B cell (primary cell): ENCODE data around the gene PIP4K2A. TPM values are rescaled to one million over a fixed set of nuclear protein-coding genes. Genes with fewer than 3 reads are reported as not detected.

Source experiments
- ATAC-seq: fragments of 200-7000 bp; cut with Tn5 transposase; one replicate; pipeline ENCODE4 v1.10.0; 2021; ENCODE audit warnings: low read depth, mild to moderate bottlenecking, moderate number of reproducible peaks, moderate library complexity
- CTCF ChIA-PET: fragments of 350-600 bp; sonication (Branson Sonifier 250); formaldehyde crosslinking; loops from one replicate; lab custom pipeline; 2021; ENCODE audit warnings: antibody characterized with exemption, inconsistent platforms; lab: Charles Lee
- POLR2A ChIA-PET: fragments of 350-600 bp; sonication (Branson Sonifier 250); formaldehyde crosslinking; loops from one replicate; lab custom pipeline; 2021; ENCODE audit warnings: antibody characterized with exemption; lab: Charles Lee
- DNase-seq: peaks from one replicate; pipeline ENCODE4 v3.0.0; 2013
- H2AFZ ChIP-seq: 2 replicates; pipeline ENCODE4 v1.6.1; 2012; ENCODE audit warnings: mild to moderate bottlenecking, low read depth, low read length; ENCODE audit not compliant: insufficient read depth, poor library complexity, severe bottlenecking
- H3K27ac ChIP-seq, 2 donors: 1 replicate in 1 of 2; 2 replicates in 1 of 2; pipeline ENCODE4 v1.5.1; 2012 to 2013; ENCODE audit warnings: low read length in 2 of 2, mild to moderate bottlenecking in 2 of 2, moderate library complexity in 1 of 2
- H3K27me3 ChIP-seq, 4 experiments: fragments of 200-600 bp in 1 of 4; sonication (generic) in 1 of 4; replicated peaks in 1 of 4; 1 replicate in 2 of 4; 2 replicates in 2 of 4; pipeline versions ENCODE4 v1.6.1 to v1.7.0; 2013 to 2016; ENCODE audit warnings: low read length in 3 of 4, mild to moderate bottlenecking in 2 of 4, mixed read lengths in 1 of 4, moderate library complexity in 1 of 4; ENCODE audit not compliant: insufficient read depth in 4 of 4, control insufficient read depth in 3 of 4; ENCODE audit errors: control extremely low read depth in 1 of 4
- H3K36me3 ChIP-seq, 2 experiments: replicated peaks in 1 of 2; 1 replicate in 1 of 2; 2 replicates in 1 of 2; pipeline versions ENCODE4 v1.6.1 to v1.7.1; 2013; ENCODE audit warnings: low read length in 1 of 2; ENCODE audit not compliant: insufficient read depth in 2 of 2, control insufficient read depth in 1 of 2; ENCODE audit errors: control extremely low read depth in 1 of 2, extremely low read depth in 1 of 2
- H3K4me1 ChIP-seq, 2 donors: fragments of 200-600 bp in 1 of 2; sonication (generic) in 1 of 2; 1 replicate in 1 of 2; 2 replicates in 1 of 2; pipeline versions ENCODE4 v1.5.1 to v1.6.1; 2013 to 2017; ENCODE audit warnings: low read length in 2 of 2; ENCODE audit not compliant: control insufficient read depth in 2 of 2, insufficient read depth in 2 of 2
- H3K4me2 ChIP-seq: replicated peaks from 2 replicates; pipeline ENCODE3; 2012; ENCODE audit warnings: mild to moderate bottlenecking, low read depth, low read length; ENCODE audit not compliant: poor library complexity, severe bottlenecking
- H3K4me3 ChIP-seq, 5 experiments: fragments of 200-600 bp in 1 of 5; sonication (generic) in 1 of 5; 1 replicate in 3 of 5; 2 replicates in 2 of 5; pipeline versions ENCODE4 v1.5.1 to v1.7.0; 2011 to 2016; ENCODE audit warnings: low read length in 4 of 5, mild to moderate bottlenecking in 4 of 5, low read depth in 2 of 5, control low read depth in 1 of 5, moderate library complexity in 1 of 5; ENCODE audit not compliant: insufficient read depth in 1 of 5; ENCODE audit errors: control extremely low read depth in 1 of 5, extremely low read depth in 1 of 5
- H3K79me2 ChIP-seq: fragments of 200-600 bp; sonication (generic); one replicate; pipeline ENCODE4 v1.6.0; 2016; ENCODE audit warnings: low read length; ENCODE audit not compliant: control insufficient read depth, insufficient read depth
- H3K9ac ChIP-seq: fragments of 200-600 bp; sonication (generic); 2 replicates; pipeline ENCODE4 v1.6.1; 2017; ENCODE audit warnings: mild to moderate bottlenecking, low read length, moderate library complexity
- H3K9me3 ChIP-seq, 3 donors: one replicate each; pipeline versions ENCODE4 v1.6.1 to v1.7.1; 2013; ENCODE audit warnings: low read length in 2 of 3; ENCODE audit not compliant: control insufficient read depth in 2 of 3, insufficient read depth in 1 of 3; ENCODE audit errors: control extremely low read depth in 1 of 3
- H4K20me1 ChIP-seq: 2 replicates; pipeline ENCODE4 v1.6.0; 2012; ENCODE audit warnings: mild to moderate bottlenecking, low read length; ENCODE audit not compliant: insufficient read depth, control insufficient read depth, poor library complexity, severe bottlenecking
- H3K27ac Mint-ChIP-seq: one replicate; pipeline ENCODE4 v1.8.0; 2021; ENCODE audit warnings: mixed read lengths
- H3K27me3 Mint-ChIP-seq: one replicate; pipeline ENCODE4 v1.8.0; 2021; ENCODE audit warnings: mixed read lengths
- H3K4me1 Mint-ChIP-seq: one replicate; pipeline ENCODE4 v1.8.0; 2021; ENCODE audit warnings: mixed read lengths
- H3K4me3 Mint-ChIP-seq: one replicate; pipeline ENCODE4 v1.8.0; 2021; ENCODE audit warnings: mixed read lengths
- H3K9me3 Mint-ChIP-seq: one replicate; pipeline ENCODE4 v1.8.0; 2022; ENCODE audit warnings: mixed read lengths; ENCODE audit not compliant: insufficient read depth
- CTCF ChIP-seq: fragments of 200-600 bp; IDR thresholded peaks from one replicate; pipeline ENCODE4 v1.8.0; 2022; ENCODE audit warnings: antibody characterized with exemption, mild to moderate bottlenecking
- EZH2 ChIP-seq: IDR thresholded peaks from 2 replicates; pipeline ENCODE4 v1.6.1; 2012; ENCODE audit warnings: borderline replicate concordance, low read depth, mild to moderate bottlenecking, moderate library complexity, low read length; ENCODE audit not compliant: insufficient read depth, poor library complexity, severe bottlenecking
- WGBS: methylation state at CpG from one replicate; pipeline ENCODE4 v1.1.5; 2013; ENCODE audit warnings: missing lambda C conversion rate; ENCODE audit not compliant: insufficient coverage; 5-methylcytosine and 5-hydroxymethylcytosine counted together
- intact Hi-C: fragments of 100-400 bp; cut with micrococcal nuclease; formaldehyde crosslinking; loops from one replicate; pipeline ENCODE4 v1.10.0; 2022
- polyA plus RNA-seq: library from polyadenylated mRNA; depleted of rRNA; stranded (reverse); fragments of >200 nt; gene quantifications from 2 replicates; pipeline ENCODE4 v1.2.3, GENCODE V29; 2012
- total RNA-seq, 2 donors: library from RNA; stranded (reverse); fragments of 120-200 nt in 1 of 2; gene quantifications; 1 replicate in 1 of 2; 2 replicates in 1 of 2; pipeline versions ENCODE4 v1.2.3 to v1.2.4, GENCODE V29; 2013 to 2022

PIP4K2A gene
- total and polyA plus RNA-seq, 2 donors (not counting 1 experiment from before 2014, with no cell fraction given): 21.8 to 103 TPM

- peak overlapping the region; percentile 92 for H3K27ac Mint-ChIP-seq
- Histone ChIP-seq H3K27me3 (no peaks in the 10 kb centered on the region), H3K4me2 (peak overlapping the region; percentile 81), H2AFZ (peak overlapping the region; percentile 35), H3K27ac (peak overlapping the region; percentile 78 to 91), H3K9me3 (peaks cover 0 to 9% (median 0%) of the 10 kb centered on the region in 3 donors), H3K4me3 (peak overlapping the region in 2 of 5 experiments; percentile 6 to 51), H4K20me1 (no peaks in the 10 kb centered on the region), H3K9ac (peak overlapping the region; percentile 47), H3K79me2 (peaks cover 43% of the 10 kb centered on the region), H3K36me3 (peaks cover 0 to 22% of the 10 kb centered on the region in 2 experiments), H3K4me1 (peaks cover 84 to 88% of the 10 kb centered on the region in 2 donors)
- peak overlapping the region; percentile 80 for H3K4me3 Mint-ChIP-seq
- DNase-seq (peak; percentile 79), ATAC-seq (peak; percentile 35)
- peaks cover 5% of the 10 kb centered on the region for H3K9me3 Mint-ChIP-seq
- H3K27me3 Mint-ChIP-seq: no peaks in the 10 kb centered on the region
- no CpG with 5 or more reads among the region's 4 CpGs for WGBS
- H3K4me1 Mint-ChIP-seq: peaks cover 88% of the 10 kb centered on the region
- ChIA-PET POLR2A (interaction anchor here (0.5 to 2.1 kb wide), 4 partner anchors 10 to 119 kb away, joined by 3 to 14 read pairs (median 4); no protein-coding TSS in a partner anchor), CTCF (interaction anchor here (0.9 to 2.8 kb wide), 6 partner anchors 18 to 109 kb away, joined by 3 to 8 read pairs (median 4); partner anchors contain the start of gene PIP4K2A)
- intact Hi-C loops: loop anchor here (1.0 to 5.0 kb wide), 4 partner anchors 8 to 288 kb away; partner anchors contain the start of genes COMMD3 and PIP4K2A
- no peak for TF ChIP-seq CTCF
- TF ChIP-seq EZH2: no peak
Measured at GRCh38 chr10:22605168-22605567, 109.2 kb downstream of the PIP4K2A start.
